Right lobe of liver (tissue), 4 donors: Measurements from ENCODE around the gene PDE1C.

Experiments
- POLR2A ChIP-seq: fragments of 450-650 bp; IDR thresholded peaks from one replicate; pipeline ENCODE4 v1.6.1; 2017; ENCODE audit warnings: antibody characterized with exemption, mild to moderate bottlenecking
- TF ChIP-seq, protein P1 (sequence below), 4 donors: fragments of 200-600 bp in 3 of 4; fragments of 450-650 bp in 1 of 4; IDR thresholded peaks; one replicate each; pipeline versions ENCODE4 v1.5.1 to v1.8.0; 2016 to 2022; ENCODE audit warnings: antibody characterized with exemption in 4 of 4, mild to moderate bottlenecking in 2 of 4
- donor health status: DM: no; HTN: no; CAD: no.
- donor health status: DM: no; HTN: no; CAD: no.
- donor health status: DM: no; HTN: yes; CAD: no.

- TF ChIP-seq, protein P1, sequence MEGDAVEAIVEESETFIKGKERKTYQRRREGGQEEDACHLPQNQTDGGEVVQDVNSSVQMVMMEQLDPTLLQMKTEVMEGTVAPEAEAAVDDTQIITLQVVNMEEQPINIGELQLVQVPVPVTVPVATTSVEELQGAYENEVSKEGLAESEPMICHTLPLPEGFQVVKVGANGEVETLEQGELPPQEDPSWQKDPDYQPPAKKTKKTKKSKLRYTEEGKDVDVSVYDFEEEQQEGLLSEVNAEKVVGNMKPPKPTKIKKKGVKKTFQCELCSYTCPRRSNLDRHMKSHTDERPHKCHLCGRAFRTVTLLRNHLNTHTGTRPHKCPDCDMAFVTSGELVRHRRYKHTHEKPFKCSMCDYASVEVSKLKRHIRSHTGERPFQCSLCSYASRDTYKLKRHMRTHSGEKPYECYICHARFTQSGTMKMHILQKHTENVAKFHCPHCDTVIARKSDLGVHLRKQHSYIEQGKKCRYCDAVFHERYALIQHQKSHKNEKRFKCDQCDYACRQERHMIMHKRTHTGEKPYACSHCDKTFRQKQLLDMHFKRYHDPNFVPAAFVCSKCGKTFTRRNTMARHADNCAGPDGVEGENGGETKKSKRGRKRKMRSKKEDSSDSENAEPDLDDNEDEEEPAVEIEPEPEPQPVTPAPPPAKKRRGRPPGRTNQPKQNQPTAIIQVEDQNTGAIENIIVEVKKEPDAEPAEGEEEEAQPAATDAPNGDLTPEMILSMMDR (IDR thresholded peaks at IDR 0.05) = no peak
- TF ChIP-seq POLR2A = no peak
These were observed 349.8 kb downstream of the PDE1C start for GRCh38 chr7:31720366-31720765.
